ENCODE results near the gene ERBB4. TPM values are rescaled to one million over a fixed set of nuclear protein-coding genes. Genes with fewer than 3 reads are reported as not detected.

ERBB4 gene
- total RNA-seq, 2 donors from 2014 or later = 1.0 to 32.8 TPM

DNA sequence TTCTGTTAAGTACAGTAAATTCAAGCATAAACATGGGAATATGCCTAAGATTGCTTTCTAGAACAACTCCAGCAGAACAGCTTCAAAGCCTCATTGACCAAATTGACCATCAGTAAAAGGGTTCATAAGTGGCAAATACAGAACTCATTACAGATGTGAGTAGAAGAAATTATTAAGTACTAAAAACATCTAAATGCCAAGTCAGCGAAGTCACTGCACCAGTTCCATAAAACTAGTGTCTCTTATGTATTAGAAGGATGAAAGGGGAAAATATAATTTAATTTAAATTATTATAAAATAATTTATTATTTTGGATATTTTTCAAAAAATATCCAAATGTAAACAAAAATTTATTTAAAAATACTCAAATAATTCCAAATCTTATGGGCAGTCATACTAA lies 553.2 kb downstream of the ERBB4 start:
- no peak overlapping the region for H3K27ac ChIP-seq
- no peaks in the 10 kb centered on the region for H3K9me3 ChIP-seq
- intact Hi-C loops (cut with DNase I) = no loop called here
- H3K4me1 ChIP-seq (replicated peaks) = no peaks in the 10 kb centered on the region
- no peak overlapping the region for H3K4me3 ChIP-seq
- no peaks in the 10 kb centered on the region for H3K36me3 ChIP-seq
- no peaks in the 10 kb centered on the region for H3K27me3 ChIP-seq (replicated peaks; ENCODE audit: insufficient read depth)
- TF ChIP-seq POLR2AphosphoS5 (IDR thresholded peaks at IDR 0.05) (no peak), POLR2A (IDR thresholded peaks at IDR 0.05) (no peak)
- TF ChIP-seq, protein P1, sequence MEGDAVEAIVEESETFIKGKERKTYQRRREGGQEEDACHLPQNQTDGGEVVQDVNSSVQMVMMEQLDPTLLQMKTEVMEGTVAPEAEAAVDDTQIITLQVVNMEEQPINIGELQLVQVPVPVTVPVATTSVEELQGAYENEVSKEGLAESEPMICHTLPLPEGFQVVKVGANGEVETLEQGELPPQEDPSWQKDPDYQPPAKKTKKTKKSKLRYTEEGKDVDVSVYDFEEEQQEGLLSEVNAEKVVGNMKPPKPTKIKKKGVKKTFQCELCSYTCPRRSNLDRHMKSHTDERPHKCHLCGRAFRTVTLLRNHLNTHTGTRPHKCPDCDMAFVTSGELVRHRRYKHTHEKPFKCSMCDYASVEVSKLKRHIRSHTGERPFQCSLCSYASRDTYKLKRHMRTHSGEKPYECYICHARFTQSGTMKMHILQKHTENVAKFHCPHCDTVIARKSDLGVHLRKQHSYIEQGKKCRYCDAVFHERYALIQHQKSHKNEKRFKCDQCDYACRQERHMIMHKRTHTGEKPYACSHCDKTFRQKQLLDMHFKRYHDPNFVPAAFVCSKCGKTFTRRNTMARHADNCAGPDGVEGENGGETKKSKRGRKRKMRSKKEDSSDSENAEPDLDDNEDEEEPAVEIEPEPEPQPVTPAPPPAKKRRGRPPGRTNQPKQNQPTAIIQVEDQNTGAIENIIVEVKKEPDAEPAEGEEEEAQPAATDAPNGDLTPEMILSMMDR (IDR thresholded peaks at IDR 0.05) = no peak
- no peak for DNase-seq (ENCODE audit: low spot score)
- WGBS = 95% methylated on average over 1 of the region's 1 CpG

DNA sequence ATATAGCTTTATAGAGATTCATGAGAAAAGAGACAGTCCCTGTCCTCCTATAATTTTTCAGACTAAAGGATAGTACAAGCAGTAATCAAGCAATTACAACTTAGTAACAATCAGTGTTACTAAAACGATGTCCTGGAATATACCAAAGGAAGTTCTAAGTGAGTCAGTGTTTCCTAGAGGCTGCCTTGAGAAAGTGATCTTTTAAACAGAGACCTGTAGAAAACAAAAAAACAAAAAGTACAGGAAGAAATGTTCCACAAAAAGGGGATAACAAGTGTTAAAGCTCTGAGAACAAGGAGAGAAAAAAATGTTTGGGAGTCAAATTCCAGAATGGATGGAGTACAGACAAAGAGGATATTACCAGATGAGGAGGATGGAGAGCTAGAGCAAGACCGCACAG lies 556.4 kb downstream of the ERBB4 start:
- Histone ChIP-seq H3K4me3 (no peak overlapping the region), H3K9me3 (no peaks in the 10 kb centered on the region), H3K4me1 (replicated peaks) (no peaks in the 10 kb centered on the region), H3K27me3 (replicated peaks; ENCODE audit: insufficient read depth) (no peaks in the 10 kb centered on the region), H3K36me3 (no peaks in the 10 kb centered on the region), H3K27ac (no peak overlapping the region)
- TF ChIP-seq POLR2AphosphoS5 (IDR thresholded peaks at IDR 0.05) = no peak
- no peak for DNase-seq (ENCODE audit: low spot score)
- intact Hi-C loops (cut with DNase I) = no loop called here
- WGBS = 79% methylated on average over 2 of the region's 2 CpGs

DNA sequence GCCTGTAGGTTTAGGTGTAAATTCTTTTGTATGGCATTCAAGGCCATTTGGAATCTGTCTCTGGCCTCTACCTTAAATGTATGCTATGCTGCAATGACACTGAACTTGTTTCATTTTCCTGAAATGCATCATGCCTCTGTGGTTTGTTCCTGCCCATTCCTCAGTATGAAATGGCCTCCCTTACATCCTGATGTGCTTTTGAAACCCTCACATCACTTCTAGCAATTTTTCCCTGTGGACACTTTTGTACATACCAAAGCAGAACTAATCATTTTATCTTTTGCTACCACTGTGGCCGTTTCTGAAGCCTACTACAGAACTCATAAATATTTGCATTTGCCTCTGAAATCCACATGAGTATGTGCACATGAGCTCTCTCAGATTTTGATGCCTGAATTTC lies 557.2 kb downstream of the ERBB4 start:
- H3K4me1 ChIP-seq (replicated peaks) = no peaks in the 10 kb centered on the region
- H3K4me3 ChIP-seq = no peak overlapping the region
- TF ChIP-seq POLR2A (IDR thresholded peaks at IDR 0.05) (no peak), POLR2AphosphoS5 (IDR thresholded peaks at IDR 0.05) (no peak)
- TF ChIP-seq, protein P1 (IDR thresholded peaks at IDR 0.05) = no peak
- intact Hi-C loops (cut with DNase I) = no loop called here
- H3K27me3 ChIP-seq (replicated peaks; ENCODE audit: insufficient read depth) = no peaks in the 10 kb centered on the region
- no peaks in the 10 kb centered on the region for H3K9me3 ChIP-seq
- DNase-seq (ENCODE audit: low spot score) = no peak
- no peak overlapping the region for H3K27ac ChIP-seq
- WGBS = 21% methylated on average over 1 of the region's 1 CpG
- H3K36me3 ChIP-seq = no peaks in the 10 kb centered on the region

DNA sequence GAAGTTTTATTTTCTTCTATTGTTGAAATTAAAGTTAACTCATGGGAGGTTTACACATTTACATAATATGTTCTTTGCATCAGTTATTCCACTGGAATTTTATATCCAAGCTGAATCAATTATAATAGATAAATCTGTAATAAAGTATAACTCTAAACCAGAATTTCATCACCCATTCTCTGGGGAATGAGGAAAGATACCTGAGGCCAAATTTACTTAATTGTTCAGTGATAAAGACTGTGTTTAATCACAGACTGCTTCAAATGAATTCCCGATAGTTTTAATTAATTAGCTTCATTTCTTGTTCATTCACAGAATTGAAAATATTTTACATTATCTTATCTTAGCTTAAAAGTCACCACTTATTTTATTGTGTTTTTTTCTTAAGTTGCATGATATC lies 562.5 kb downstream of the ERBB4 start:
- no peaks in the 10 kb centered on the region for H3K9me3 ChIP-seq
- H3K27ac ChIP-seq = no peak overlapping the region
- TF ChIP-seq, protein P1 (IDR thresholded peaks at IDR 0.05) = no peak
- no peak for TF ChIP-seq POLR2AphosphoS5 (IDR thresholded peaks at IDR 0.05)
- no peak for TF ChIP-seq POLR2A (IDR thresholded peaks at IDR 0.05)
- H3K36me3 ChIP-seq = no peaks in the 10 kb centered on the region
- H3K4me1 ChIP-seq (replicated peaks) = no peaks in the 10 kb centered on the region
- no peak overlapping the region for H3K4me3 ChIP-seq
- no peaks in the 10 kb centered on the region for H3K27me3 ChIP-seq (replicated peaks; ENCODE audit: insufficient read depth)
- 85% methylated on average over 1 of the region's 1 CpG for WGBS
- intact Hi-C loops (cut with DNase I) = no loop called here
- DNase-seq (ENCODE audit: low spot score) = no peak

DNA sequence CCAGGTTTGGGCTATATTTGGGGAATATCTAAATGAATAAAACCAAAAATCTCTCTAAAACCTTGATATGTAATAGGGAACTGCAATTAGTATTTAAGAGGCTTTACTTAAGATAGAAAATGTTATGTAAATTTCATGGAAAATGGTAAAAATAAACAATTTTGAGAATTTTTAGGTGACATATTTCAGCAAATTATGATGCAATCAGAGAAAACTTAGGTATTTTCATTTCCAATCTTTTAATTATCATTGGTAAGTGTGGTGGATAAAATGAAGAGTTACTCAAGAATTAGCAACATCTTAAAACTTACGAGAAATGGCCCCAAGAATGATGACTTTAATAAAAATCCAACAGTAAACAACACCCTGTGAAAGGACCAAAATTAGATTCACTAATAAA lies 571.4 kb downstream of the ERBB4 start:
- intact Hi-C loops (cut with DNase I) = no loop called here
- Histone ChIP-seq H3K9me3 (no peaks in the 10 kb centered on the region), H3K27me3 (replicated peaks; ENCODE audit: insufficient read depth) (no peaks in the 10 kb centered on the region), H3K27ac (no peak overlapping the region), H3K4me1 (replicated peaks) (no peaks in the 10 kb centered on the region), H3K4me3 (no peak overlapping the region), H3K36me3 (no peaks in the 10 kb centered on the region)
- WGBS = 86% methylated on average over 1 of the region's 1 CpG
- DNase-seq (ENCODE audit: low spot score) = no peak
- no peak for TF ChIP-seq POLR2AphosphoS5 (IDR thresholded peaks at IDR 0.05)
- TF ChIP-seq, protein P1 (IDR thresholded peaks at IDR 0.05) = no peak
- TF ChIP-seq POLR2A (IDR thresholded peaks at IDR 0.05) = no peak

Data from prostate gland (tissue), 2 donors.